Hepatocyte (in vitro differentiated cells): ENCODE data around the gene AMY2B.

Source experiments
- EZH2 ChIP-seq: fragments of 200-600 bp; sonication (generic); IDR thresholded peaks from 2 replicates; pipeline ENCODE4 v1.6.1; 2016; ENCODE audit warnings: antibody characterized with exemption, mild to moderate bottlenecking, borderline replicate concordance
- TF ChIP-seq, protein P1 (sequence below): fragments of 200-600 bp; sonication (generic); IDR thresholded peaks from 2 replicates; pipeline ENCODE4 v1.5.1; 2016; ENCODE audit warnings: antibody characterized with exemption, mild to moderate bottlenecking; ENCODE audit not compliant: poor library complexity

DNA sequence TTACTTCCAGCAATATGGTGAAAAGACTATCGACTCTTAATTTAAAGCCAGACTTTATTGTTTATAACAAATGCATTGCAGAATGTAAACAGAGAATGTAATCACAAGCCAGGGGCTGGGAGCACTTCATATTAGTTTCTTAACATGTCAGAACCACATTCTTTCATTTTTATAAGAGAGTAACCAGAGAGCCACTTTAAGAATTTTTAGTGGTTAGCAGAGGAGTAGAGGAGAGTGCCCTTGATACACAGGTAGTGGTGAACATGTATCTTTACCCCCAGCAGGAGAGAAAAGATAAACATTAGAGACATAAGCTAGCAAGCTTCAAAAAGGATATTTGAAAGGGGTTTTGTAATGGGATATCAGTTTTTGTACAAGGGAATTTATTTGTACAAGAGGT is 11.1 kb downstream of the AMY2B start:
- no peak for TF ChIP-seq EZH2
- TF ChIP-seq, protein P1, sequence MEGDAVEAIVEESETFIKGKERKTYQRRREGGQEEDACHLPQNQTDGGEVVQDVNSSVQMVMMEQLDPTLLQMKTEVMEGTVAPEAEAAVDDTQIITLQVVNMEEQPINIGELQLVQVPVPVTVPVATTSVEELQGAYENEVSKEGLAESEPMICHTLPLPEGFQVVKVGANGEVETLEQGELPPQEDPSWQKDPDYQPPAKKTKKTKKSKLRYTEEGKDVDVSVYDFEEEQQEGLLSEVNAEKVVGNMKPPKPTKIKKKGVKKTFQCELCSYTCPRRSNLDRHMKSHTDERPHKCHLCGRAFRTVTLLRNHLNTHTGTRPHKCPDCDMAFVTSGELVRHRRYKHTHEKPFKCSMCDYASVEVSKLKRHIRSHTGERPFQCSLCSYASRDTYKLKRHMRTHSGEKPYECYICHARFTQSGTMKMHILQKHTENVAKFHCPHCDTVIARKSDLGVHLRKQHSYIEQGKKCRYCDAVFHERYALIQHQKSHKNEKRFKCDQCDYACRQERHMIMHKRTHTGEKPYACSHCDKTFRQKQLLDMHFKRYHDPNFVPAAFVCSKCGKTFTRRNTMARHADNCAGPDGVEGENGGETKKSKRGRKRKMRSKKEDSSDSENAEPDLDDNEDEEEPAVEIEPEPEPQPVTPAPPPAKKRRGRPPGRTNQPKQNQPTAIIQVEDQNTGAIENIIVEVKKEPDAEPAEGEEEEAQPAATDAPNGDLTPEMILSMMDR = no peak
